Neural cell (in vitro differentiated cells): ENCODE results near the gene CERT1. TPM values are rescaled to one million over a fixed set of nuclear protein-coding genes. Genes with fewer than 3 reads are reported as not detected.

Experiments used
- H2AFZ ChIP-seq: fragments of 200-600, 300-800 bp; sonication (generic), shearing (Covaris generic); 2 replicates; pipeline ENCODE4 v1.6.0; 2014; ENCODE audit warnings: low read depth, mild to moderate bottlenecking, antibody characterized with exemption, low read length, moderate library complexity
- H3F3A ChIP-seq: fragments of 200-600 bp; shearing (Covaris generic); 2 replicates; pipeline ENCODE4 v1.6.1; 2016; ENCODE audit warnings: mild to moderate bottlenecking, moderate library complexity, mixed read lengths, antibody characterized with exemption, low read length; ENCODE audit not compliant: insufficient read depth, poor library complexity, severe bottlenecking
- H3K27ac ChIP-seq: fragments of 200-600, 300-800 bp; sonication (generic), shearing (Covaris generic); 2 replicates; pipeline ENCODE4 v1.5.1; 2014; ENCODE audit warnings: mild to moderate bottlenecking, low read length, moderate library complexity
- H3K27me3 ChIP-seq: fragments of 300-800, 200-600 bp; sonication (generic), shearing (Covaris generic); 2 replicates; pipeline ENCODE4 v1.6.0; 2014; ENCODE audit warnings: mild to moderate bottlenecking, low read depth, low read length, moderate library complexity; ENCODE audit not compliant: insufficient read depth
- H3K36me3 ChIP-seq: fragments of 300-800, 200-600 bp; sonication (generic), shearing (Covaris generic); 2 replicates; pipeline ENCODE4 v1.5.1; 2014; ENCODE audit warnings: mild to moderate bottlenecking, antibody characterized with exemption, low read length, moderate library complexity; ENCODE audit not compliant: insufficient read depth
- H3K4me2 ChIP-seq: fragments of 300-800, 200-600 bp; sonication (generic), shearing (Covaris generic); 2 replicates; pipeline ENCODE4 v1.6.0; 2014; ENCODE audit warnings: mild to moderate bottlenecking, low read length
- H3K4me3 ChIP-seq: fragments of 300-800, 200-600 bp; sonication (generic), shearing (Covaris generic); 2 replicates; pipeline ENCODE4 v1.5.1; 2014; ENCODE audit warnings: mild to moderate bottlenecking, low read length, moderate library complexity
- H3K79me2 ChIP-seq: fragments of 200-600 bp; shearing (Covaris generic); replicated peaks from 2 replicates; pipeline ENCODE4 v1.6.0; 2014; ENCODE audit warnings: mild to moderate bottlenecking, low read length, moderate library complexity; ENCODE audit not compliant: insufficient read depth
- H3K9ac ChIP-seq: fragments of 300-800, 200-600 bp; sonication (generic), shearing (Covaris generic); 2 replicates; pipeline ENCODE4 v1.6.1; 2016; ENCODE audit warnings: mild to moderate bottlenecking, low read length, mixed read lengths
- H3K9me2 ChIP-seq: fragments of 200-600 bp; shearing (Covaris generic); 2 replicates; pipeline ENCODE4 v1.6.1; 2016; ENCODE audit warnings: mild to moderate bottlenecking, low read length, mixed read lengths; ENCODE audit not compliant: insufficient read depth
- H3K9me3 ChIP-seq: fragments of 200-600, 300-800 bp; sonication (generic), shearing (Covaris generic); 2 replicates; pipeline ENCODE4 v1.6.1; 2016; ENCODE audit warnings: mild to moderate bottlenecking, mixed run types, low read length, moderate library complexity, mixed read lengths
- H4K20me1 ChIP-seq: fragments of 200-600 bp; shearing (Covaris generic); 2 replicates; pipeline ENCODE4 v1.6.1; 2016; ENCODE audit warnings: mild to moderate bottlenecking, mixed run types; ENCODE audit not compliant: insufficient read depth
- EP300 ChIP-seq: fragments of 450-650 bp; conservative IDR thresholded peaks from 2 replicates; pipeline ENCODE4 v1.6.1; 2014; ENCODE audit warnings: antibody characterized with exemption, mild to moderate bottlenecking, moderate library complexity; ENCODE audit not compliant: poor library complexity, severe bottlenecking
- EZH2 ChIP-seq: fragments of 200-600, 300-800 bp; shearing (Covaris generic), sonication (generic); IDR thresholded peaks from 2 replicates; pipeline ENCODE4 v1.6.1; 2014; ENCODE audit warnings: antibody characterized with exemption, low read length, borderline replicate concordance, mild to moderate bottlenecking; ENCODE audit not compliant: insufficient read depth, poor library complexity, severe bottlenecking
- MXI1 ChIP-seq: fragments of 450-650 bp; conservative IDR thresholded peaks from 2 replicates; pipeline ENCODE4 v1.6.1; 2014; ENCODE audit warnings: antibody characterized with exemption, mild to moderate bottlenecking; ENCODE audit not compliant: poor library complexity, severe bottlenecking
- POLR2AphosphoS5 ChIP-seq: IDR thresholded peaks from 2 replicates; pipeline ENCODE4 v1.6.1; 2012
- RAD21 ChIP-seq: fragments of 450-650 bp; conservative IDR thresholded peaks from 2 replicates; pipeline ENCODE4 v1.6.1; 2014; ENCODE audit warnings: antibody characterized with exemption, mild to moderate bottlenecking, moderate library complexity
- SMC3 ChIP-seq: fragments of 450-650 bp; conservative IDR thresholded peaks from 2 replicates; pipeline ENCODE4 v1.6.1; 2014; ENCODE audit warnings: antibody characterized with exemption, mild to moderate bottlenecking, moderate library complexity; ENCODE audit not compliant: poor library complexity
- TAF1 ChIP-seq: IDR thresholded peaks from 2 replicates; pipeline ENCODE4 v1.6.1; 2012; ENCODE audit warnings: low read depth
- polyA plus RNA-seq: library from polyadenylated mRNA; depleted of rRNA; stranded (reverse); fragments of >200 nt; gene quantifications from 2 replicates; pipeline ENCODE4 v1.2.3, GENCODE V29; 2014
- TF ChIP-seq, protein P1 (sequence below): fragments of 450-650 bp; IDR thresholded peaks from 2 replicates; pipeline ENCODE4 v1.5.1; 2014; ENCODE audit warnings: antibody characterized with exemption, mild to moderate bottlenecking, moderate library complexity; ENCODE audit not compliant: poor library complexity, severe bottlenecking
- TF ChIP-seq, protein P2 (sequence below): IDR thresholded peaks from 2 replicates; pipeline ENCODE4 v1.6.1; 2012; ENCODE audit warnings: borderline replicate concordance

Gene CERT1
- polyA plus RNA-seq, 1 donor from 2014 or later: 24.3 TPM

DNA sequence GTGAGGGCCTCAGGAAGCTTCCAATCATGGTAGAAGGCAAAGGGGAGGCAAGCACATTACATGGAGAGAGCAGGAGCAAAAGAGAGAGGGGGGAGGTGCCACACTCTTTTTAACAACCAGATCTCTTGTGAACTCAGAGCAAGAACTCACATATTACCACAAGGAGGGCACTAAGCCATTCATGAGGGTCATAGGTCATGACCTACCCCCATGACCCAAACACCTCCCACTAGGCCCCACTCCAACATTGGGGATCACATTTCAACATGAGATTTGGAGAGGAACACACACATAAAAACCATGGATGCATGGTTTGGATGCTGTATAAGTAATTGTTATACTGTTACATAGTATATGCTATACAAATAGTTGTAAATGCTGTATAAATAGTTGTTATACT is 17.8 kb upstream of the CERT1 start:
- Histone ChIP-seq H3K9me2 (no peaks in the 10 kb centered on the region), H3K9me3 (peaks cover 7% of the 10 kb centered on the region), H2AFZ (no peak overlapping the region), H4K20me1 (no peaks in the 10 kb centered on the region), H3K4me3 (no peak overlapping the region), H3K9ac (no peak overlapping the region), H3K27me3 (no peaks in the 10 kb centered on the region), H3K79me2 (peaks cover 4% of the 10 kb centered on the region), H3K27ac (no peak overlapping the region), H3K4me2 (no peak overlapping the region), H3K36me3 (no peaks in the 10 kb centered on the region), H3F3A (no peaks in the 10 kb centered on the region)
- TF ChIP-seq RAD21 (no peak), TAF1 (no peak), POLR2AphosphoS5 (no peak), EP300 (no peak), MXI1 (no peak), SMC3 (no peak), EZH2 (no peak)
- TF ChIP-seq, protein P1, sequence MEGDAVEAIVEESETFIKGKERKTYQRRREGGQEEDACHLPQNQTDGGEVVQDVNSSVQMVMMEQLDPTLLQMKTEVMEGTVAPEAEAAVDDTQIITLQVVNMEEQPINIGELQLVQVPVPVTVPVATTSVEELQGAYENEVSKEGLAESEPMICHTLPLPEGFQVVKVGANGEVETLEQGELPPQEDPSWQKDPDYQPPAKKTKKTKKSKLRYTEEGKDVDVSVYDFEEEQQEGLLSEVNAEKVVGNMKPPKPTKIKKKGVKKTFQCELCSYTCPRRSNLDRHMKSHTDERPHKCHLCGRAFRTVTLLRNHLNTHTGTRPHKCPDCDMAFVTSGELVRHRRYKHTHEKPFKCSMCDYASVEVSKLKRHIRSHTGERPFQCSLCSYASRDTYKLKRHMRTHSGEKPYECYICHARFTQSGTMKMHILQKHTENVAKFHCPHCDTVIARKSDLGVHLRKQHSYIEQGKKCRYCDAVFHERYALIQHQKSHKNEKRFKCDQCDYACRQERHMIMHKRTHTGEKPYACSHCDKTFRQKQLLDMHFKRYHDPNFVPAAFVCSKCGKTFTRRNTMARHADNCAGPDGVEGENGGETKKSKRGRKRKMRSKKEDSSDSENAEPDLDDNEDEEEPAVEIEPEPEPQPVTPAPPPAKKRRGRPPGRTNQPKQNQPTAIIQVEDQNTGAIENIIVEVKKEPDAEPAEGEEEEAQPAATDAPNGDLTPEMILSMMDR: no peak
- TF ChIP-seq, protein P2, sequence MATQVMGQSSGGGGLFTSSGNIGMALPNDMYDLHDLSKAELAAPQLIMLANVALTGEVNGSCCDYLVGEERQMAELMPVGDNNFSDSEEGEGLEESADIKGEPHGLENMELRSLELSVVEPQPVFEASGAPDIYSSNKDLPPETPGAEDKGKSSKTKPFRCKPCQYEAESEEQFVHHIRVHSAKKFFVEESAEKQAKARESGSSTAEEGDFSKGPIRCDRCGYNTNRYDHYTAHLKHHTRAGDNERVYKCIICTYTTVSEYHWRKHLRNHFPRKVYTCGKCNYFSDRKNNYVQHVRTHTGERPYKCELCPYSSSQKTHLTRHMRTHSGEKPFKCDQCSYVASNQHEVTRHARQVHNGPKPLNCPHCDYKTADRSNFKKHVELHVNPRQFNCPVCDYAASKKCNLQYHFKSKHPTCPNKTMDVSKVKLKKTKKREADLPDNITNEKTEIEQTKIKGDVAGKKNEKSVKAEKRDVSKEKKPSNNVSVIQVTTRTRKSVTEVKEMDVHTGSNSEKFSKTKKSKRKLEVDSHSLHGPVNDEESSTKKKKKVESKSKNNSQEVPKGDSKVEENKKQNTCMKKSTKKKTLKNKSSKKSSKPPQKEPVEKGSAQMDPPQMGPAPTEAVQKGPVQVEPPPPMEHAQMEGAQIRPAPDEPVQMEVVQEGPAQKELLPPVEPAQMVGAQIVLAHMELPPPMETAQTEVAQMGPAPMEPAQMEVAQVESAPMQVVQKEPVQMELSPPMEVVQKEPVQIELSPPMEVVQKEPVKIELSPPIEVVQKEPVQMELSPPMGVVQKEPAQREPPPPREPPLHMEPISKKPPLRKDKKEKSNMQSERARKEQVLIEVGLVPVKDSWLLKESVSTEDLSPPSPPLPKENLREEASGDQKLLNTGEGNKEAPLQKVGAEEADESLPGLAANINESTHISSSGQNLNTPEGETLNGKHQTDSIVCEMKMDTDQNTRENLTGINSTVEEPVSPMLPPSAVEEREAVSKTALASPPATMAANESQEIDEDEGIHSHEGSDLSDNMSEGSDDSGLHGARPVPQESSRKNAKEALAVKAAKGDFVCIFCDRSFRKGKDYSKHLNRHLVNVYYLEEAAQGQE: no peak

DNA sequence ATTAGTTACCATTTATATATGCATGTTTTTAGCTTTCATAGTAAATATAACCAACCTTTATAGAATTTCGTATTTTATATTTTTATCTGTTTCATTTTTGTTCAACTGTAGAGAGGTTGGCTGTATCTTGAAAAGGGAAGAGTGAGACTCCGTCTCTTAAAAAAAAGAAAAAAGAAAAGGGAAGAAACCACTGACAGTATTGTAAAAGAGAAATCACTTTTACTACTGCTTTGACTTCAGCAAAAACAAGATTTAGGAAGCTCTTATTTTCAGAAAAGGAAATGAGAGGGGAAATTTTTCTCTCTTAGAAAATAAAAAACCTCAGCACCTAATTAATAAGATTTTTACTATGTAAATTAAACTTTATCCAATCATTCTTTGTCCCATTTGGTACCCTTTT is 14.6 kb upstream of the CERT1 start:
- Histone ChIP-seq H3K4me3 (no peak overlapping the region), H3K4me2 (no peak overlapping the region), H3K27me3 (no peaks in the 10 kb centered on the region), H3K9me3 (peaks cover 6% of the 10 kb centered on the region), H3K36me3 (no peaks in the 10 kb centered on the region), H3F3A (no peaks in the 10 kb centered on the region), H3K9ac (no peak overlapping the region), H4K20me1 (no peaks in the 10 kb centered on the region), H3K27ac (no peak overlapping the region), H3K9me2 (no peaks in the 10 kb centered on the region), H2AFZ (no peak overlapping the region), H3K79me2 (peaks cover 24% of the 10 kb centered on the region)
- TF ChIP-seq EZH2 (no peak), MXI1 (no peak), POLR2AphosphoS5 (no peak), SMC3 (no peak), RAD21 (no peak), TAF1 (no peak), EP300 (no peak)
- TF ChIP-seq, protein P1: no peak
- TF ChIP-seq, protein P2: no peak
